Esophagus muscularis mucosa (tissue), 3 donors: Measurements from ENCODE around the gene AP1S3.
"Not testable (repeated sequence)": the region's sequence is repeated elsewhere in the genome, so short reads cannot be mapped to it uniquely, and the experiment has no call there.

ENCODE experiments used
- CTCF ChIP-seq, 3 experiments: fragments of 200-600 bp in 2 of 3; fragments of 450-650 bp in 1 of 3; sonication (generic) in 2 of 3; IDR thresholded peaks; one replicate each; pipeline ENCODE4 v1.5.1; 2017 to 2019; ENCODE audit warnings: antibody characterized with exemption in 3 of 3, mild to moderate bottlenecking in 2 of 3, moderate library complexity in 1 of 3
- POLR2A ChIP-seq: fragments of 450-650 bp; IDR thresholded peaks from one replicate; pipeline ENCODE4 v1.6.1; 2017; ENCODE audit warnings: antibody characterized with exemption, moderate library complexity, mild to moderate bottlenecking, low read depth
- POLR2AphosphoS5 ChIP-seq, 2 donors: sonication (generic); formaldehyde crosslinking; IDR thresholded peaks; one replicate each; pipeline ENCODE4 v1.6.1; 2017; ENCODE audit warnings: antibody characterized with exemption in 2 of 2

- not testable (repeated sequence) for TF ChIP-seq POLR2A; CTCF (IDR thresholded peaks at IDR 0.05); POLR2AphosphoS5 (IDR thresholded peaks at IDR 0.05)
Measured at GRCh38 chr2:223761746-223762145, 75.6 kb downstream of the AP1S3 start.
